Subcutaneous adipose tissue (tissue), 4 donors: ENCODE data around the gene SUN1. TPM values are rescaled to one million over a fixed set of nuclear protein-coding genes. Genes with fewer than 3 reads are reported as not detected.

Source experiments
- CTCF ChIP-seq: fragments of 450-650 bp; IDR thresholded peaks from one replicate; pipeline ENCODE4 v1.5.1; 2016; ENCODE audit warnings: low read depth, mild to moderate bottlenecking, control low read depth, antibody characterized with exemption, moderate library complexity
- total RNA-seq, 4 donors: library from RNA; depleted of rRNA; stranded (reverse); fragments of >200 nt; gene quantifications; one replicate each; pipeline ENCODE4 v1.1.0, GENCODE V29; 2016

SUN1 gene
- total RNA-seq, 4 donors from 2014 or later, result 103 to 239 (median 166) TPM

- no peak for TF ChIP-seq CTCF
Observed at GRCh38 chr7:880450-880849, 48.2 kb downstream of the SUN1 start.

- no peak for TF ChIP-seq CTCF
Observed at GRCh38 chr7:881441-882234, 49.4 kb downstream of the SUN1 start.

GRCh38 chr7:882336-883035 is 50.2 kb downstream of the SUN1 start:
- TF ChIP-seq CTCF, result no peak

GRCh38 chr7:883055-884021 is 51.1 kb downstream of the SUN1 start:
- TF ChIP-seq CTCF, result no peak

GRCh38 chr7:884191-885003 is 52.1 kb downstream of the SUN1 start:
- no peak for TF ChIP-seq CTCF

- no peak for TF ChIP-seq CTCF
Observed at GRCh38 chr7:885261-885892, 53.1 kb downstream of the SUN1 start.
